HG03060 (cell line): ENCODE results near the gene PITPNC1.
"Not testable (repeated sequence)": the region's sequence is repeated elsewhere in the genome, so short reads cannot be mapped to it uniquely, and the experiment has no call there.

Experiments
- ATAC-seq: cut with Tn5 transposase; IDR thresholded peaks from one replicate; pipeline ENCODE4 v1.9.1; 2021; ENCODE audit warnings: low read depth, moderate number of reproducible peaks; ENCODE audit not compliant: unreplicated experiment

The PITPNC1 gene

DNA sequence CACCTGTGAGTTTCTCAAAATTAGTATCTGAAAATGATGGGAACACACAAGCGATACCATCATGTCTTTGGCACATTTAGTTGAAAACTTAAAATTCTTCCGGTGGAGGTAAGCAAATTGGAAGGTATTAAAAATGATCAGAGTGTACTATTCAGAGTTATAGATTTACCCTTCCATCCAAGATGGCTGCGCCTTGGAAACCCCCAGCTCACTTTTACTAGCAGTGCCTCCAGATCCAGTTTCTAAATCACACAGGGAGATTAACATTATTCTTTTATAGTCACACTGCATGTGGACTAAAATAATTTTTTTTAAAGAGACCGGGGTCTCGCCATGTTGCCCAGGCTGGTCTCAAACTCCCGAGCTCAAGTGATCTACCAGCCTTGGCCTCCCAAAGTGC lies 15.0 kb downstream of the PITPNC1 start:
- no peak for ATAC-seq

DNA sequence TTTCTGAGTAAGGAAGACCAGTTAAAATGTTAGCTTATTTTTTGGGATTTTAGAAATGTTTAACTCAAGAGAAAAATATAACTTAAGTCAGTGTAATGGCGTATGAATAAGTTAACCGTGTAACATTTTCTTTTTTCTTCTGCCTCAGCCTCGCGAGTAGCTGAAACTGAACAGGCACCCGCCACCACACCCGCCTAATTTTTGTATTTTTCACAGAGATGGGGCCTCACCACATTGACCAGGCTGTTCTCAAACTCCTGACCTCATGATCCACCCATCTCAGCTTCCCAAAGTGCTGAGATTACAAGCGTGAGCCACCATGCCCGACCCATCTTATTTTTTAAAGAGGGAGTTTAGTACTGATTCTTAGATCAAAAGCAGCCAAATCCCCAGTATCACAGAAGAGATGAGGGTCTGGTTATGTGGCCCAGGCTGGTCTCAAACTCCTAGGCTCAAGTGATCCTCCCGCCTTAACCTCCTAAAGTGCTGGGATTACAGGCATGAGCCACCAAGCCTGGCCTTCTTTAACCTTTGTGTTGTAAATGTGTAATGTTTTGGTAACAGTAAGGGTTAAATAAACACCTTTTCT lies 16.8 kb downstream of the PITPNC1 start:
- no peak for ATAC-seq

- no peak for ATAC-seq
Observed at GRCh38 chr17:67399676-67400075, 22.6 kb downstream of the PITPNC1 start.

- ATAC-seq = no peak
Observed at GRCh38 chr17:67400193-67400592, 23.1 kb downstream of the PITPNC1 start.

DNA sequence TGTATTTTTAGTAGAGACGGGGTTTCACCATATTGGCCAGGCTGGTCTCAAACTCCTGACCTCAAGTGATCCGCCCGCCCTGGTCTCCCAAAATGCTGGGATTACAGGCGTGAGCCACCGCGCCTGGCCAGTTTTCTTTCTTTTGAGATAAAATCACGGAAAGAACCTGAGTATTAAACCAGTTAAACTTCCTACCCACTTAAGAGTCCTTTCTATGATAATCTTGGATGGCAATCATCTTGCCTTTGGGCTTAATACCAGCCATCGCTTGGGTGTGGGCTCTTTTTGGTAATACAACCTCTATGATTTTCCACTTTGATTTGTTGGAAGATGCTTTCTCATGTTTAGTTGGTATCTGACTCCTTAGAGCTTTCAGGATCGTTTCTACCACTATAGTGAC lies 24.0 kb downstream of the PITPNC1 start:
- ATAC-seq = no peak

DNA sequence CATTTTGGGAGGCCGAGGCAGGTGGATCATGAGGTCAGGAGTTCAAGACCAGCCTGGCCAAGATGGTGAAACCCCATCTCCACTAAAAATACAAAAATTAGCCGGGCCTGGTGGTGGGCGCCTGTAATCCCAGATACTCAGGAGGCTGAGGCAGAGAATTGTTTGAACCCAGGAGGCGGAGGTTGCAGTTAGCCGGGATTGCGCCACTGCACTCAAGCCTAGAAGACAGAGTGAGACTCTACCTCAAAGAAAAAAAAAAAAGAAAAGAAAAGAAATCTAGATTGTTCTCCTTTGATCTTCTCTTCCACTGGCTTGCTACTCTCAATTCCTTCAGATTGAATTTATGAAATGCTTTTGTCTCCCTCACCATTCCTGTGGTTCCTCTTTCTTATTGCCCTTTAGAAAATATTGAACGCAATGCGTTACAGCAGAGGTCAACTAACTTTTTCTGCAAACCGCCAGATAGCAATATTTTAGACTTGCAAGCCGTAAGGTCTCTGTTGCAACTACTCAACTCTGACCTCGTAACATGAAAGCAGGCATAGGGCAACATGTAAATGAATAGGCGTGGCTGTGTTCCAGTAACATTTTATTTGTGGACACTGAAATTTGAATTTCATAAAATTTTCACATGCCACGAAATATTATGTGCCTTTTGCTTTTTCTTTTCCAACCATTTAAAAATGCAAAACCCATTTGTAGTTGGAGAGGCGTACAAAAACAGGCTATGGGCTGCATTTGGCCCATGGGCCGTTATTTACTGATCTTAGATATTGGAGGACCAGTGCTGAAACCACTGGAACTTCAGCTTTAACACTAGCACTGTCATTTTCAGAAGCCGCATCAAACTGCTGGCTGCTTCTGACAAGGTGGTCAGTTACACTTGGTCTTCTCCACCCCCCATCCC lies 24.8 kb downstream of the PITPNC1 start:
- ATAC-seq = no peak

- no peak for ATAC-seq
Observed at GRCh38 chr17:67403065-67403464, 26.0 kb downstream of the PITPNC1 start.

DNA sequence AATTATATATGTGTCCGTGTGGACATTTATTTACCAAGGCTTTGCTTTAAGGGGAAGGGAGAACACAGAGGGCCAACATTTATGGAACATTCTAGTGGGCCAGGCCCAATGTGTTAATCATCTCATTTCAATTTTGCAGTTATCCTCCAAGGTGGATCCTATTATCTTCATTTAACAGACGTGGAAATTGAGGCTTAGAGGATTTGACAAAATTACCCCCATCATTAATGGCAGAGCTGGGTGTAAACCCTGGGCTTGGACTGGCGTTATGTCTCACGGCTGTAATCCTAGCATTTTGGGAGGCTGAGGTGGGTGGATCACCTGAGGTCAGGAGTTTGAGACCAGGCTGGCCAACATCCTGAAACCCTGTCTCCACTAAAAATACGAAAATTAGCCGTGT lies 26.4 kb downstream of the PITPNC1 start:
- no peak for ATAC-seq

DNA sequence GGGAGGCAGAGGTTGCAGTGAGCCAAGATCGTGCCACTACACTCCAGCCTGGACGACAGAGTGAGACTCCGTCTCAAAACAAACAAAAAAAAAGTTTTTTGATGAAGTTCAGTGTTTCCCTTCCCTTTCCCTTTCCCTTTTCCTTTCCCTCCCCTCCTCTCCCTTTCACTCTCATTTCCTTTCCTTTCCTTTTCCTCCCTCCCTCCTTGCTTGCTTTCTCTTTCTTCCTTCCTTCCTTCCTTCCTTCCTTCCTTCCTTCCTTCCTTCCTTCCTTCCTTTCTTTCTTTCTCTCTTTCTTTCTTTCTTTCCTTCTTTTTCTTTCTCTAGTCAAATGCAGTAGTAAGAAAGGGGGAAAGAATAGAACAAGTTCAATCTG lies 31.4 kb downstream of the PITPNC1 start:
- not testable (repeated sequence) for ATAC-seq

DNA sequence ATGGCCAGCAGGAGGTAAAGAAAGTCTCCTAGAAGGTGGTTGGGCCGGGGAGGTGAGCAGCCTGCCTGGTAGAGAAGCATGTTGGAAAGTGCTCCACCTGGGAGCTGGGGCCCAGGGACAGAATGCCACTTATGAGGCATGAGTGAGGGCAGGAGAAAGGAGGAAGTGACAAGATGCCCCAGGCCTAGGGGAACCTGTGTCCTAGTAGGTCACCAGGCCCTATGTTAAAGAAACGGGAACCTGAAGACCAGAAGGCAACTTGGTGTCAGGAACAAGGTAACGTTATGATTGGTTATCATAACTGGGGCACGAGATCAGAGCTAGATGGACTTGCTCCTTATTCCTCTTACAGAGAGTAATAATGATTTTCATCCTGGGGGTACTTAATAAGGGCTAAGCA lies 34.3 kb downstream of the PITPNC1 start:
- no peak for ATAC-seq

DNA sequence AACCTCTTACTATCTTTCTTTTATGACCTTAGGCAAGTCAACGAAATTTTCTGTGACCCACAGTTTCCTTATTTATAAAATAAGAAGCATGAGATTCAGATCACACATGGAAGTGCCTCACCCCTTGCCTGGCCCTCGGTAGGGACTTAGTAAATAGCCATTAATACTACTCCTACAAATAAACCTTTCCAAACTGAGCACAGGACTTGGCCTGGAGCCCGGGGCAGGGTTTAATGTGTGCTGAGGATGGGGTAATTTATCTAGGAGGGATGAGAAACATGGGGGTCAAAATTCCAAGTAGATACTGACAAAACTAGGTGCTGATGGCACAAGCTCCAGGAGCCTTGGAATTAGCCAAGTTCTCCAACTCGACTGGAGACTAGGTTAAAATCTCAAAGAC lies 35.0 kb downstream of the PITPNC1 start:
- ATAC-seq = no peak

DNA sequence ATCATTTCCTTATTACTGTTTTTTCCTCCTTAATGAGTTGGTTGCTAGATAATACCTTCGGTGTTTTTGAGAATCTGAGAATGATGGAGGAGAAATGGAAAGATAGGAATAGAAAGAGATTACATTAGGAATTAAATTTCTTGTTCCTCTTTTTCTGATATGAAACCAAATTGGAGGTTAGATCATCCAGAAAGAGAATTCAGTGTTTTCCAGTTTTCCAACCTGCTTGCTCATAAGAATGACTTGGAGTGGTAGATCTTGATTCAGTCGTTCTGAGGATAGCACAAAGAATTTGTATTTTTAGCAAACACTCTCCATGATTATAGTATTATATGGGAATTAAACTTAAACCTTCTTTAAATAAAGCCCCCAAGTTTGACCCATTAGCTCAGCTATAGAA lies 35.9 kb downstream of the PITPNC1 start:
- ATAC-seq = no peak

- no peak for ATAC-seq
Observed at GRCh38 chr17:67413388-67413787, 36.3 kb downstream of the PITPNC1 start.

DNA sequence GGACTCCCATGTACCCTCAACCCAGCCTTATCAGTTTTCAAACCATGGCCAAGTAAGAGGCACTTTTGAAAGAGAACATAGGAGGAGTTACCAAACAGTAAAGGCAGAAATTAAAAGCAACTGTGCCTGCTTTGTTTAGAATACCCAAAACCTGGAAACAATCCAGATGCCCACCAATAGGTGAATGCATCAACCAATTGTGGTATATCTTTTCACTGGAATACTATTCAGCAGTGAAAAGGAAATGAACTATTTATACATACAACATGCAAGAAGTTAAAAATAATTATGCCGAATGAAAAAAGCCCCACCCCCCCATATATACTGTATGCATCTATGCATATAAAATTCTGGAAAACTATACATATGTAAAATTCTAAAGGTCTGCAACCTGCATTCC lies 37.0 kb downstream of the PITPNC1 start:
- no peak for ATAC-seq

DNA sequence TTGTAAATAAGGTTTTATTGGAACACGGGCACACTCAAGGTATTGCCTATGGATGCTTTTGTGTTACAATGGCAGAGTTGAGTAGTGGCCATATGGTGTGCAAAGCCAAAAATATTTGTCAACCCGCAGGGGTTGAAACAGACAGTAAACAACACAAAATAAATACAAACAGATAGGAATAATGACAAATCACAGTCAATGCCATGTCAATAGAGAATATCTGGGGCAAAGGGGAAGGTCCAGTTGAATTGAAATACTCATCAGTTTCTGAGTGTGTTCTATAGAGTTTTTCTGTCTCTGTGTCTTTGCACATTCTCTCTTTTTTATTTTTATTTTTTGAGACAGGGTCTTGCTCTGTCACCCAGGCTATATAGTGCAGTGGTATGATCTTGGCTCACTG lies 37.5 kb downstream of the PITPNC1 start:
- no peak for ATAC-seq

- ATAC-seq = no peak
Observed at GRCh38 chr17:67415291-67415690, 38.2 kb downstream of the PITPNC1 start.

DNA sequence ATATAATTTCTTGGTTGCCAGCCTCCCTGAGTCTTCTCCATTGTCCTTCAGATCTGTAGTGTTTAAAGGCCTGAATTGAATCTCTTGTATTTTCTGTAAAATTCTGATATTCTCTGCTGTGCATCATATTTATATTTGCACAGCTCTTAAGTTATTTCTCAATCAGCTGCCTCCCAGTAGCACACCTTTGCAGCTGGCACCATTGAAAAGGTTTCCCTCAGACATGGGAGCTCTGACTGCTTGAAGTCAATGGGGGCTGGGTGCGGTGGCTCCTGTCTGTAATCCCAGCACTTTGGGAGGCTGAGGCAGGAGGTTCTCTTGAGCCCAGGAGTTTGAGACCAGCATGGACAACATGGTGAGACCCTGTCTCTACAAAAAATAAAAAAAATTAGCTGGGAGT lies 40.4 kb downstream of the PITPNC1 start:
- ATAC-seq = no peak

GRCh38 chr17:67420994-67421393 lies 43.9 kb downstream of the PITPNC1 start:
- ATAC-seq = no peak

DNA sequence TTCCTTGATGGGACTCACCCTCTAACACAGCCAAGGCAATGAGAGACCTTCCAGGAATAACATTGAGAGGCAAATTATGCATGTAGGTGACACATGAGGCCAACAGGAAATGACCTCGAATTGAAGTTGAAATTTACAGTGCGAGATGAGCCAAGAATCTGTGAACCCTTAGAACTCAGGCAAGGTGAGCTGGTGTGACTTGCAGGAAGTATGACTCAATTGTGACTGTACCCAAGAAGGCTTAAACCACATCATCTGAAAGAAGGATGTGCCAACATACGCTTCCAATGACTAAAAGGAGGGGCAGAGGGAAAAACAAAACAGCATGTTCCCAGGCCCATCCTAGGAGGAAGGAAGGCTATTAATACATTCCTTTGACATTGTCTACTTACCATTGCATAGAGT lies 44.8 kb downstream of the PITPNC1 start:
- ATAC-seq = no peak

DNA sequence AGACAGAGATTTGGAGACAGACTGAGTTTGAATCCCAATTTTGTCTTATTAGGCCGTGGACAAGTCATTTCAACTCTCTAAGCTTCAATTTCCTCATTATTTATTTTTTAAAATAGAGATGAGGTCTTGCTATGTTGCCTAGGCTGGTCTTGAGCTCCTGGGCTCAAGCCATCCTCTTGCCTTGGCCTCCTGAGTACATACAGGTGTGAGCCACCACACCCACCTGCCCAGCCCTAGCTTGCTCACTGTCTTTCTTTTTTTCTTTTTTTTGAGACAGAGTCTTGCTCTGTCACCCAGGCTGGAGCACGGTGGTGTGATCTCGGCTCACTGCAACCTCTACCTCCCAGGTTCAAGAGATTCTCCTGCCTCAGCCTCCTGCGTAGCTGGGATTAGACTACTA lies 45.2 kb downstream of the PITPNC1 start:
- not testable (repeated sequence) for ATAC-seq

GRCh38 chr17:67422897-67423296 lies 45.8 kb downstream of the PITPNC1 start:
- ATAC-seq = no peak

DNA sequence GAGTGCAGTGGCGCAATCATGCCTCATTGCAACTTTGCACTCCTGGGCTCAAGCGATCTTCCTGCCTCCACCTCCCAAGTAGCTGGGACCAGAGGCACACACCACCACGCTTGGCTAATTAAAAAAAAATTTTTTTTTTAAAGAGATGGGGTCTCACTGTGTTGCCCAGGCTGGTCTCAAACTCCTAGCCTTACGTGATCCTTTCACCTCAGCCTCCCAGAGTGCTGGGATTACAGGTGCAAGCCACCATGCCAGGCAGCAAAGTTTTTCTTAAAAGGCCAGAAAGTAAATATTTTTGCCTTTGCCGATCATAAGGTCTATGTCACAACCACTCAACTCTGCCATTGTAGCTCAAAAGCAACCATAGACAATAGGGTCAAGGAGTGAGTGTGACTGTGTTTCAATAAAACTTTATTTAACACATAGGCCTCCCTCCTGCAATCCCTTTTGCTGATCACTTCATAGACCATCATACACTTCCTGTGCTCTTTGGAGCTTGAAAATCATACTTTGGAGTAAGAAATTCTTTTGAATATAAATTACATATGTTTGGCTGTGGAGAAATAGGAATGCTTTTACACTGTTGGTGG lies 48.6 kb downstream of the PITPNC1 start:
- no peak for ATAC-seq
